Panc1 (cell line): ENCODE measurements around the gene TMC5. TPM values are rescaled to one million over a fixed set of nuclear protein-coding genes. Genes with fewer than 3 reads are reported as not detected.

Experiments
- ATAC-seq: fragments of 200-7000 bp; cut with Tn5 transposase; 2 replicates; pipeline ENCODE4 v1.9.1; 2020; ENCODE audit warnings: mild to moderate bottlenecking, moderate library complexity
- BruUV-seq: library from RNA; stranded (reverse); fragments of 400-500 nt; replicated peaks from 2 replicates; lab custom pipeline; 2021; lab: Mats Ljungman, UMichigan
- CTCF ChIA-PET: fragments of 300-600 bp; sonication (Branson Sonifier 250); formaldehyde crosslinking; loops from one replicate; lab custom pipeline; 2022; ENCODE audit warnings: antibody characterized with exemption; lab: Charles Lee
- POLR2A ChIA-PET: fragments of 300-600 bp; sonication (Branson Sonifier 250); formaldehyde crosslinking; loops from one replicate; lab custom pipeline; 2022; ENCODE audit warnings: antibody characterized with exemption; lab: Charles Lee
- DNase-seq: peaks from one replicate; pipeline ENCODE4 v3.0.0-alpha.2; 2010; ENCODE audit warnings: low read depth, low spot score
- H3K27ac ChIP-seq: 2 replicates; pipeline ENCODE4 v1.5.1; 2011; ENCODE audit warnings: mild to moderate bottlenecking, low read length, inconsistent platforms
- H3K27me3 ChIP-seq: fragments of 200-500 bp; sonication (Bioruptor generic); 2 replicates; pipeline ENCODE4 v1.6.0; 2014; ENCODE audit warnings: low read length, inconsistent platforms; ENCODE audit not compliant: control insufficient read depth, insufficient read depth
- H3K36me3 ChIP-seq: fragments of 200-500 bp; sonication (Bioruptor generic); 2 replicates; pipeline ENCODE4 v1.5.1; 2014; ENCODE audit warnings: inconsistent platforms, mild to moderate bottlenecking, low read length, moderate library complexity; ENCODE audit not compliant: control insufficient read depth, insufficient read depth
- H3K4me1 ChIP-seq: 2 replicates; pipeline ENCODE4 v1.5.1; 2011; ENCODE audit warnings: inconsistent platforms, mild to moderate bottlenecking, low read length, moderate library complexity; ENCODE audit not compliant: control insufficient read depth, insufficient read depth
- H3K4me3 ChIP-seq, 2 experiments: 2 replicates each; pipeline ENCODE4 v1.5.1; 2011 to 2012; ENCODE audit warnings: low read depth in 2 of 2, low read length in 2 of 2, mild to moderate bottlenecking in 2 of 2, inconsistent platforms in 1 of 2, moderate library complexity in 1 of 2
- H3K9me3 ChIP-seq: fragments of 200-500 bp; sonication (Bioruptor generic); 2 replicates; pipeline ENCODE4 v1.5.1; 2014; ENCODE audit warnings: low read depth, mild to moderate bottlenecking, inconsistent platforms, low read length, moderate library complexity; ENCODE audit not compliant: control insufficient read depth, insufficient read depth
- CTCF ChIP-seq: fragments of 450-650 bp; IDR thresholded peaks from 2 replicates; pipeline ENCODE4 v1.5.1; 2017; ENCODE audit warnings: mild to moderate bottlenecking
- POLR2AphosphoS5 ChIP-seq: IDR thresholded peaks from 2 replicates; pipeline ENCODE4 v1.6.1; 2012; ENCODE audit warnings: mild to moderate bottlenecking, low read depth, low read length, moderate library complexity
- REST ChIP-seq, 2 experiments: IDR thresholded peaks; 2 replicates each; pipeline ENCODE4 v1.6.1; 2011 to 2012; ENCODE audit warnings: low read depth in 2 of 2, control low read depth in 1 of 2, low read length in 1 of 2, mild to moderate bottlenecking in 1 of 2, moderate library complexity in 1 of 2; ENCODE audit not compliant: insufficient read depth in 1 of 2
- SIN3A ChIP-seq: IDR thresholded peaks from 2 replicates; pipeline ENCODE4 v1.6.1; 2012; ENCODE audit warnings: low read depth, mild to moderate bottlenecking, low read length, moderate library complexity, borderline replicate concordance; ENCODE audit not compliant: insufficient read depth
- TCF7L2 ChIP-seq: IDR thresholded peaks from 2 replicates; pipeline ENCODE4 v1.6.1; 2011; ENCODE audit warnings: mild to moderate bottlenecking, low read depth, low read length, inconsistent platforms
- in situ Hi-C: cut with HindIII; loops from 2 replicates; pipeline ENCODE4 v1.10.0; 2016; ENCODE audit warnings: low sequenced_read_pairs, low pct_unique_long_range_greater_than_20kb
- intact Hi-C: fragments of 100-400 bp; cut with micrococcal nuclease; formaldehyde crosslinking; loops from one replicate; pipeline ENCODE4 v1.10.0; 2022; ENCODE audit not compliant: unreplicated experiment
- total RNA-seq: library from RNA; stranded (reverse); gene quantifications from one replicate; pipeline ENCODE4 v1.2.1, GENCODE V29; 2021; ENCODE audit not compliant: unreplicated experiment

The TMC5 gene
- total RNA-seq, 1 experiment from 2014 or later = 1.4 TPM

GRCh38 chr16:19481769-19482168 lies 64.1 kb downstream of the TMC5 start:
- intact Hi-C loops = no loop called here
- in situ Hi-C loops = no loop called here
- Histone ChIP-seq H3K27me3 (no peaks in the 10 kb centered on the region), H3K4me1 (no peaks in the 10 kb centered on the region), H3K36me3 (no peaks in the 10 kb centered on the region), H3K4me3 (no peak overlapping the region), H3K27ac (no peak overlapping the region), H3K9me3 (no peaks in the 10 kb centered on the region)
- no peak for DNase-seq
- ChIA-PET POLR2A (no interaction called here), CTCF (no interaction called here)
- ATAC-seq = no peak
- BruUV-seq = no TSS peak
- TF ChIP-seq SIN3A = no peak
- TF ChIP-seq TCF7L2 = no peak
- no peak for TF ChIP-seq CTCF
- no peak for TF ChIP-seq REST (IDR thresholded peaks at IDR 0.05; ENCODE audit: insufficient read depth in 1 of 2, low read depth in 2 of 2, low read length in 1 of 2)
- TF ChIP-seq POLR2AphosphoS5 = no peak

- no peaks in the 10 kb centered on the region for H3K36me3 ChIP-seq
- ATAC-seq = no peak
- no peaks in the 10 kb centered on the region for H3K27me3 ChIP-seq
- H3K4me1 ChIP-seq = no peaks in the 10 kb centered on the region
- H3K9me3 ChIP-seq = no peaks in the 10 kb centered on the region
- intact Hi-C loops (no loop called here), in situ Hi-C loops (no loop called here)
- no peak overlapping the region for H3K27ac ChIP-seq
- CTCF ChIA-PET = no interaction called here
- TF ChIP-seq SIN3A = no peak
- H3K4me3 ChIP-seq = no peak overlapping the region
- POLR2A ChIA-PET = no interaction called here
- no TSS peak for BruUV-seq
- DNase-seq = no peak
Measured at GRCh38 chr16:19482291-19482690, 64.6 kb downstream of the TMC5 start.

- no peaks in the 10 kb centered on the region for H3K4me1 ChIP-seq
- no peak overlapping the region for H3K27ac ChIP-seq
- no peak overlapping the region for H3K4me3 ChIP-seq
- no TSS peak for BruUV-seq
- no peaks in the 10 kb centered on the region for H3K9me3 ChIP-seq
- intact Hi-C loops = no loop called here
- no peak for ATAC-seq
- no peaks in the 10 kb centered on the region for H3K36me3 ChIP-seq
- no peaks in the 10 kb centered on the region for H3K27me3 ChIP-seq
- TF ChIP-seq POLR2AphosphoS5 (no peak), REST (IDR thresholded peaks at IDR 0.05; ENCODE audit: insufficient read depth in 1 of 2, low read depth in 2 of 2, low read length in 1 of 2) (no peak), CTCF (no peak), TCF7L2 (no peak), SIN3A (no peak)
- CTCF ChIA-PET = interaction anchor here (0.7 kb wide), 1 partner anchor 12 kb away, joined by 8 read pairs; no protein-coding TSS in a partner anchor
- DNase-seq = no peak
- in situ Hi-C loops = no loop called here
- POLR2A ChIA-PET = no interaction called here
Measured at GRCh38 chr16:19484096-19484495, 66.4 kb downstream of the TMC5 start.
